ENCODE data around the gene TDP2.
"Not testable (repeated sequence)": the region's sequence is repeated elsewhere in the genome, so short reads cannot be mapped to it uniquely, and the experiment has no call there.

Gene TDP2

GRCh38 chr6:24678792-24679352, 12.2 kb upstream of the TDP2 start:
- not testable (repeated sequence) for DNase-seq (ENCODE audit: low spot score)

GRCh38 chr6:24673625-24674024, 6.9 kb upstream of the TDP2 start:
- no peak for DNase-seq (ENCODE audit: low spot score)

GRCh38 chr6:24672620-24673182, 6.0 kb upstream of the TDP2 start:
- DNase-seq (ENCODE audit: low spot score) = no peak

- not testable (repeated sequence) for DNase-seq (ENCODE audit: low spot score)
Observed at GRCh38 chr6:24671077-24671476, 4.4 kb upstream of the TDP2 start.

- DNase-seq (ENCODE audit: low spot score) = not testable (repeated sequence)
Observed at GRCh38 chr6:24670492-24670891, 3.8 kb upstream of the TDP2 start.

- no peak for DNase-seq (ENCODE audit: low spot score)
Observed at GRCh38 chr6:24668997-24669361, 2.3 kb upstream of the TDP2 start.

- DNase-seq (ENCODE audit: low spot score) = not testable (repeated sequence)
Observed at GRCh38 chr6:24668066-24668996, 1.6 kb upstream of the TDP2 start.

GRCh38 chr6:24667378-24667803, 692 bp upstream of the TDP2 start:
- DNase-seq (ENCODE audit: low spot score) = no peak

GRCh38 chr6:24666097-24666640, 530 bp downstream of the TDP2 start:
- DNase-seq (ENCODE audit: low spot score) = no peak

- no peak for DNase-seq (ENCODE audit: low spot score)
Observed at GRCh38 chr6:24664046-24664987, 2.4 kb downstream of the TDP2 start.

GRCh38 chr6:24663189-24663588, 3.5 kb downstream of the TDP2 start:
- DNase-seq (ENCODE audit: low spot score) = no peak

GRCh38 chr6:24662236-24662635, 4.5 kb downstream of the TDP2 start:
- no peak for DNase-seq (ENCODE audit: low spot score)

GRCh38 chr6:24661759-24662158, 4.9 kb downstream of the TDP2 start:
- DNase-seq (ENCODE audit: low spot score) = not testable (repeated sequence)

- no peak for DNase-seq (ENCODE audit: low spot score)
Observed at GRCh38 chr6:24660105-24660504, 6.6 kb downstream of the TDP2 start.

GRCh38 chr6:24659561-24659960, 7.1 kb downstream of the TDP2 start:
- no peak for DNase-seq (ENCODE audit: low spot score)

GRCh38 chr6:24658573-24659560, 7.8 kb downstream of the TDP2 start:
- no peak for DNase-seq (ENCODE audit: low spot score)

- no peak for DNase-seq (ENCODE audit: low spot score)
Observed at GRCh38 chr6:24655215-24655614, 11.5 kb downstream of the TDP2 start.

- no peak for DNase-seq (ENCODE audit: low spot score)
Observed at GRCh38 chr6:24650365-24650764, 16.3 kb downstream of the TDP2 start.

- DNase-seq (ENCODE audit: low spot score) = no peak
Observed at GRCh38 chr6:24649691-24650090, 17.0 kb downstream of the TDP2 start.

- no peak for DNase-seq (ENCODE audit: low spot score)
Observed at GRCh38 chr6:24648276-24648675, 18.4 kb downstream of the TDP2 start.

GRCh38 chr6:24646771-24647170, 19.9 kb downstream of the TDP2 start:
- no peak for DNase-seq (ENCODE audit: low spot score)

All from ecto neural progenitor cell (in vitro differentiated cells).